DMS114 treated with DMSO at 0.1 percent for 48 hours (cell line): Measurements from ENCODE around the gene KCNK4.

Experiments used
- DNase-seq: peaks from one replicate; lab custom pipeline; 2025; ENCODE audit not compliant: unreplicated experiment; lab: John Stamatoyannopoulos, UW

Gene KCNK4

GRCh38 chr11:64253043-64253442 lies 38.1 kb upstream of the KCNK4 start:
- no peak for DNase-seq

GRCh38 chr11:64253481-64253880 lies 37.6 kb upstream of the KCNK4 start:
- no peak for DNase-seq

- DNase-seq: no peak
Observed at GRCh38 chr11:64254326-64254725, 36.8 kb upstream of the KCNK4 start.

GRCh38 chr11:64255135-64256128 lies 35.7 kb upstream of the KCNK4 start:
- DNase-seq: no peak

- DNase-seq: no peak
Observed at GRCh38 chr11:64256300-64256699, 34.8 kb upstream of the KCNK4 start.

GRCh38 chr11:64258356-64258755 lies 32.7 kb upstream of the KCNK4 start:
- no peak for DNase-seq

GRCh38 chr11:64258946-64259532 lies 32.1 kb upstream of the KCNK4 start:
- no peak for DNase-seq

- DNase-seq: no peak
Observed at GRCh38 chr11:64259533-64260067, 31.5 kb upstream of the KCNK4 start.

- DNase-seq: no peak
Observed at GRCh38 chr11:64260147-64260708, 30.9 kb upstream of the KCNK4 start.

- DNase-seq: no peak
Observed at GRCh38 chr11:64261556-64262080, 29.5 kb upstream of the KCNK4 start.

- DNase-seq: no peak
Observed at GRCh38 chr11:64262271-64263002, 28.7 kb upstream of the KCNK4 start.

GRCh38 chr11:64263021-64263946 lies 27.8 kb upstream of the KCNK4 start:
- DNase-seq: no peak

GRCh38 chr11:64263947-64264317 lies 27.2 kb upstream of the KCNK4 start:
- no peak for DNase-seq

- DNase-seq: no peak
Observed at GRCh38 chr11:64264371-64264852, 26.7 kb upstream of the KCNK4 start.

GRCh38 chr11:64265176-64266160 lies 25.6 kb upstream of the KCNK4 start:
- no peak for DNase-seq

GRCh38 chr11:64266339-64266738 lies 24.8 kb upstream of the KCNK4 start:
- DNase-seq: no peak

- DNase-seq: no peak
Observed at GRCh38 chr11:64267207-64267945, 23.7 kb upstream of the KCNK4 start.
